ENCODE data around the gene HACD3. TPM values are rescaled to one million over a fixed set of nuclear protein-coding genes. Genes with fewer than 3 reads are reported as not detected.

Gene HACD3
- total RNA-seq, 1 donor from 2014 or later = 30.2 TPM

- no peak overlapping the region for H3K27ac ChIP-seq
- H3K27me3 ChIP-seq = no peaks in the 10 kb centered on the region
- intact Hi-C loops (cut with DNase I) = no loop called here
- H3K9me3 ChIP-seq = no peaks in the 10 kb centered on the region
- no peaks in the 10 kb centered on the region for H3K4me1 ChIP-seq
- TF ChIP-seq POLR2AphosphoS5 (IDR thresholded peaks at IDR 0.05; ENCODE audit: insufficient read depth in 1 of 2, low read depth in 1 of 2) = peak in 1 of 2 donors; percentile 46
- TF ChIP-seq POLR2A (IDR thresholded peaks at IDR 0.05) = no peak
- no peak for DNase-seq (ENCODE audit: extremely low spot score in 2 of 2)
- no peak overlapping the region for H3K4me3 ChIP-seq
- peaks cover 0 to 41% of the 10 kb centered on the region in 2 donors for H3K36me3 ChIP-seq
These were observed 39.5 kb downstream of the HACD3 start for GRCh38 chr15:65569728-65570127.

GRCh38 chr15:65571971-65572370 is 41.7 kb downstream of the HACD3 start:
- TF ChIP-seq CTCF (IDR thresholded peaks at IDR 0.05) (no peak), POLR2AphosphoS5 (IDR thresholded peaks at IDR 0.05; ENCODE audit: insufficient read depth in 1 of 2, low read depth in 1 of 2) (no peak), POLR2A (IDR thresholded peaks at IDR 0.05) (no peak)
- no peaks in the 10 kb centered on the region for H3K27me3 ChIP-seq
- H3K4me1 ChIP-seq = no peaks in the 10 kb centered on the region
- H3K27ac ChIP-seq = no peak overlapping the region
- DNase-seq (ENCODE audit: extremely low spot score in 2 of 2) = no peak
- H3K4me3 ChIP-seq = no peak overlapping the region
- H3K36me3 ChIP-seq = peaks cover 0 to 35% of the 10 kb centered on the region in 2 donors
- intact Hi-C loops (cut with DNase I) = no loop called here
- no peaks in the 10 kb centered on the region for H3K9me3 ChIP-seq

- no peaks in the 10 kb centered on the region for H3K4me1 ChIP-seq
- no peak overlapping the region for H3K4me3 ChIP-seq
- DNase-seq (ENCODE audit: extremely low spot score in 2 of 2) = no peak
- H3K27ac ChIP-seq = no peak overlapping the region
- H3K9me3 ChIP-seq = no peaks in the 10 kb centered on the region
- H3K27me3 ChIP-seq = no peaks in the 10 kb centered on the region
- TF ChIP-seq CTCF (IDR thresholded peaks at IDR 0.05) (no peak), POLR2AphosphoS5 (IDR thresholded peaks at IDR 0.05; ENCODE audit: insufficient read depth in 1 of 2, low read depth in 1 of 2) (no peak), POLR2A (IDR thresholded peaks at IDR 0.05) (no peak)
- peaks cover 0 to 45% of the 10 kb centered on the region in 2 donors for H3K36me3 ChIP-seq
- intact Hi-C loops (cut with DNase I) = no loop called here
These were observed 46.4 kb downstream of the HACD3 start for GRCh38 chr15:65576664-65577063.

GRCh38 chr15:65577129-65577996 is 47.1 kb downstream of the HACD3 start:
- Histone ChIP-seq H3K9me3 (no peaks in the 10 kb centered on the region), H3K4me1 (no peaks in the 10 kb centered on the region), H3K27ac (no peak overlapping the region), H3K4me3 (no peak overlapping the region), H3K27me3 (no peaks in the 10 kb centered on the region), H3K36me3 (peaks cover 0 to 38% of the 10 kb centered on the region in 2 donors)
- intact Hi-C loops (cut with DNase I) = no loop called here
- DNase-seq (ENCODE audit: extremely low spot score in 2 of 2) = no peak
- TF ChIP-seq POLR2A (IDR thresholded peaks at IDR 0.05) (no peak), CTCF (IDR thresholded peaks at IDR 0.05) (no peak), POLR2AphosphoS5 (IDR thresholded peaks at IDR 0.05; ENCODE audit: insufficient read depth in 1 of 2, low read depth in 1 of 2) (no peak)

GRCh38 chr15:65578904-65579728 is 48.9 kb downstream of the HACD3 start:
- Histone ChIP-seq H3K4me3 (no peak overlapping the region), H3K27me3 (no peaks in the 10 kb centered on the region), H3K4me1 (peaks cover 5% of the 10 kb centered on the region), H3K36me3 (peaks cover 0 to 42% of the 10 kb centered on the region in 2 donors), H3K27ac (peak overlapping the region; percentile 3), H3K9me3 (no peaks in the 10 kb centered on the region)
- no peak for DNase-seq (ENCODE audit: extremely low spot score in 2 of 2)
- intact Hi-C loops (cut with DNase I) = no loop called here
- TF ChIP-seq POLR2A (IDR thresholded peaks at IDR 0.05) (no peak), CTCF (IDR thresholded peaks at IDR 0.05) (no peak), POLR2AphosphoS5 (IDR thresholded peaks at IDR 0.05; ENCODE audit: insufficient read depth in 1 of 2, low read depth in 1 of 2) (no peak)
